HG02763 (cell line): ENCODE data around the gene ZC2HC1B.
"Not testable (repeated sequence)": the region's sequence is repeated elsewhere in the genome, so short reads cannot be mapped to it uniquely, and the experiment has no call there.

ENCODE experiments used
- ATAC-seq: cut with Tn5 transposase; IDR thresholded peaks from one replicate; pipeline ENCODE4 v1.9.1; 2021; ENCODE audit warnings: mild to moderate bottlenecking, moderate library complexity; ENCODE audit not compliant: unreplicated experiment

The ZC2HC1B gene

DNA sequence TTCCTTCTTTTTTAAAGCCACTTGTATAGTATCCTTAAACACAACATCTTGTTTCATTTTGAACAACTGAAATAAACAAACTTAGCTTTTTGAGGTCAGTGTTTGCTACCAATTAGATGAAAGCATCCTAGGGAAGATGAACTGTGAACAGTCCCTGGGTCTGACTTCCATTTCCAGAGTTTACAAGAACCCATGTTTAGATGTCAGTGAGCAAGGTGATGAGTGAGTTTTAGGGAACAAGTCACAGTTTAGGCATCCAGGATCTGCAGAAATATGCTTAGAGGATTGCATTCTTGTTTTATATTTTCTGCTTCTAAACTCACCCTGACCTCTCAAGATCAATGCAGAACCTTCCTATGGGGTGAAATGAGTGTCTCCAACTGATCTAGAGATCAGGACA, 3.0 kb downstream of the ZC2HC1B start:
- no peak for ATAC-seq

DNA sequence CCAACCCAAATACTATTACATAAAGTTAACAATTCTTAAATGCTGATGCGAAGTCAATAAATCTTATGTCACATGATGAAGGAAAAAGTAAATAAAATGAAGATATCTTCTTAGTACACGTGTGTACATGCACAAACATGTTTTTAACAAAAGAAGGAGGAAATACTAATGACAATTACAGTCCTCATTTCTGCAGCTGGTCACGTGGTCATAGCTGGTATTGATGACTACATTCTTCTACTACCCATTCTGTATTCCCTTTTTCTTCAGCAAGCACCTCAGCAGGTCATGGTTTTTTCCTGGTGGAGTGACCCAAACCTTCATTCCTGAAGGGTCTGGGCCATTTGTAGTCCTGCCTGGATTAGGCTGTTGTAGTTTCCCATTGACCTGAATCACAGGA, 4.5 kb downstream of the ZC2HC1B start:
- ATAC-seq = not testable (repeated sequence)

GRCh38 chr6:143871202-143871730, 7.0 kb downstream of the ZC2HC1B start:
- not testable (repeated sequence) for ATAC-seq

- ATAC-seq = peak; percentile 81
These were observed 7.9 kb downstream of the ZC2HC1B start for GRCh38 chr6:143872201-143872600.

DNA sequence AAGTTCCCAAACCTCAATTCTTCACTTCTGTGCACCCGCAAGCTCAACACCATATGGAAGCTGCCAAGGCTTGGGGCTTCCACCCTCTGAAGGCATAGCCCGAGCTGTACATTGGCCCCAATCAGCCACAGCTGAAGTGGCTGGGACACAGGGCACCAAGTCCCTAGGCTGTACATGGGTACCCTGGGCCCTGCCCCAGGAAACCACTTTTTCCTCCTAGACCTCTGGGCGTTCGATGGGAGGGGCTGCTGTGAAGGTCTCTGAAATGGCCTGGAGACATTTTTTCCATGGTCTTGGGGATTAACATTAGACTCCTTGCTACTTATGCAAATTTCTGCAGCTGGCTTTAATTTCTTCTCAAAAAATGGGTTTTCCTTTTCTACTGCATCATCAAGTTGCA, 9.3 kb downstream of the ZC2HC1B start:
- ATAC-seq = not testable (repeated sequence)

DNA sequence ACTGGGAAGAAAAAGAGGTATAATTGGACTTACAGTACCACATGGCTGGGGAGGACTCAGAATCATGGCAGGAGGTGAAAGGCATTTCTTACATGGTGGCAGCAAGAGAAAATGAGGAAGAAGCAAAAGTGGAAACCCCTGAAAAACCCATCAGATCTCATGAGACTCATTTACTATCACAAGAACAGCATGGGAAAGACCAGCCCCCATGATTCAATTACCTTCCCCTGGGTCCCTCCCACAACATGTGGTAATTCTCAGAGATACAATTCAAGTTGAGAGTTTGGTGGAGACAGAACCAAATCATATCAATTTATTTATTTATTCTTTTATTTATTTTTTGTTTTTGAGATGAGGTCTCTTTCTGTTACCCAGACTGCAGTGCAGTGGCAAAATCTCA, 10.2 kb downstream of the ZC2HC1B start:
- not testable (repeated sequence) for ATAC-seq

GRCh38 chr6:143877584-143878271, 13.5 kb downstream of the ZC2HC1B start:
- ATAC-seq = no peak

GRCh38 chr6:143878272-143878760, 14.0 kb downstream of the ZC2HC1B start:
- no peak for ATAC-seq

- no peak for ATAC-seq
These were observed 16.1 kb downstream of the ZC2HC1B start for GRCh38 chr6:143880412-143880811.

DNA sequence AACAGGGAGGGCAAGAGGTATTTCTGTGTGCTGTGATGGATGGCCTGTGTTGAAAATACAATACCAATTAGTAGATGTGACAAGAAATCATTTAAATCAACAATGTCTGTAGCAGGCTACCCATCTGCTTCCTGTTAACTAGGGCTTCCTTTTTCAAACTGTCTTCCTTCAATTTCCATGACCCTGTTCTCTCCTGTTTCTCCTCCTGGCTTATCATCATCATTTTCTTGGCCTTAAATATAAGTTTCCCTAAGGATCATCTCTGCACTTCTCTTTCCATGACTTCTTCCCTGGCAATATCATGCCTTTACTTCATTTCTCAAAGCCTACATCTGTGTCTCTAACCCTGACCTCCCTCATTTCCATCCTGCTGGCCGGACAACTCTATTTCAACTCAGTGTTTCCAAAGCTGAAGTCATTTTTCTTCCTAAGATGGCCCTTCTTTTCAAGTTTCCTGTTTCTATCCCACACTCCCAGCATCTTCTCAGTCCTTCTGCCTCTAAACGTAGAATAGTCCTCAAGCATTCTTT, 18.2 kb downstream of the ZC2HC1B start:
- ATAC-seq = no peak

DNA sequence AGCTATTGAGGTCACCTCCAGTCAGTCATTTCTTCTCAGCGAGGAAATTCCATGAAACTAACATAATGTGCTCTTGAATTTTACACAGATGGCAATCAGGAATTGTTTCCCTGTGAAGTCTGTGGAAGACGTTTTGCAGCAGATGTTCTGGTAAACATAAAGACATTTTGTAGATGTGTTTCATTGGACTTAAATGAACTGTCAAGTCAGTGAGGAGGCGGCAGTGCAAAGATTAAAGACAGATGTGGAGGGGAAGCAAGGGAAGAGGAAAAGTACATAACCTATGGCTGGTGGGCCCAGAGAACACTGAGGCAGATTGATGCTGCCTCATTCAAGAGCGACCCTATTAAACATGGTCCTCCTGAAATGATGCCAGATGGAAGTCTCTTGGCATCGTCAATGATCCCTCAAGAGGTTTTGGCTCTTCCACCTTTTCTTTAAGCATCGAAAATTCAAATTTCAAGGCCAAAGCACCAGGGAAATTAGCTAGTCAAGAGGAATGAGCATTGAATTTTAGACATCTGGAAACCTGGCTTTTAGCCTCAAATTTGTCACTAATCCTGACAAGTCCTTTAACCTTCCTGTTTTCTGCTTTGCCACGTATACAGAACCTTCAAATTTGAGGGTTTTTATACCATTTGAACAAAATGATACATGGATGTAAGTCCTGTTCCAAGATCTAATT, 20.1 kb downstream of the ZC2HC1B start:
- no peak for ATAC-seq

DNA sequence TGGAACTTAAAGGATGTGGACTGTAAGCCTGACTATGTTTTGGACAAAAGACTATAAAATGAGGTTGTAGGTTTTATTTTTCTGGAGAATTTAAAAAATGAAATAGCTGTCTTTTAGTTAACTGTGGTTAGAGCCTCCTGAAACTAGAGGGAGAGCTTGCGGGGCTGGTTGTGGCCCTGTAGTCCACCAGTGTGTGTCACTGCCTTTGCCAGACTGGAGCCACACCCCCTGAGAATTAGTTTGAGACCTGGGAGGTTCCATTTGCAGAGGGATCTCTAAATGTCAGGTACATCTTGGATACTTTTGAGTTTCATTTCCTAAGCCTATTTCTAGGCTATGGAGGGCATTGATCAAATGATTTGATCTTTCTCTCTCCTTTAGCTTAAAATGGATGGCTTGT, 20.8 kb downstream of the ZC2HC1B start:
- ATAC-seq = no peak

- ATAC-seq = no peak
These were observed 30.4 kb downstream of the ZC2HC1B start for GRCh38 chr6:143894655-143895054.

DNA sequence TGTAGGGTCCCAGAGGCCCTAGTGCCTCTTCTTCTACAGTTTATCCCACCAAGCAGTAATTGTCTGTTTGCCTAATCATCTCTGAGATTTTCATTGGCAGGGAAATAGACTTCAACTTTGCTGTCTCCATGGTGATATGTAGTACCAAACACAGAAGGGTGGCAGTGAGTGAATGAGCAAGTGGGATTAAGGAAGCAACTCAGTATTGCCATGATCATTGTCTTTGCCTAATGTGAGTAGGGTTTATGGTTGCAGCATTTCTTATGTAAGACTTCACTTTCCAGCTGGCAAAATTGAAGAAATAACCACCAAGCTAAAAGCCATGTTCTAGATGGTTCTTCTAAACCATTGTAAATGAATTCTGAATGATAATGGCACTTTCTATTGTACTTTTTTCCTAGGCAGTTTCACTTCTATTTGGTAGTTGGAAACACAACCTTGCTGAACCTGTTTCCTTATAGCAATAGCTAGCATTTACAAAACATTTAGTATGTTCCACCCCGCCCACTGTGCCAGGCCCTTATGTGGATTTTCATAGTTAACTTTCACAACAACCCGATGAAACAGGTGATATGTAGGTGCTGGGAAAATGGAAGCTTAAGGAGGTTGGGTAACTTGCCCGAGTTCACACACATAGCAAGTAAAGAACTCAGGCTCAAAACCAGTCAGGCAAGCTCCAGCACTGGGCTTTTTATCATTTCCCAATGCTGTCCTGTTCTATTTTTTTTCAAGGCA, 32.0 kb downstream of the ZC2HC1B start:
- no peak for ATAC-seq

DNA sequence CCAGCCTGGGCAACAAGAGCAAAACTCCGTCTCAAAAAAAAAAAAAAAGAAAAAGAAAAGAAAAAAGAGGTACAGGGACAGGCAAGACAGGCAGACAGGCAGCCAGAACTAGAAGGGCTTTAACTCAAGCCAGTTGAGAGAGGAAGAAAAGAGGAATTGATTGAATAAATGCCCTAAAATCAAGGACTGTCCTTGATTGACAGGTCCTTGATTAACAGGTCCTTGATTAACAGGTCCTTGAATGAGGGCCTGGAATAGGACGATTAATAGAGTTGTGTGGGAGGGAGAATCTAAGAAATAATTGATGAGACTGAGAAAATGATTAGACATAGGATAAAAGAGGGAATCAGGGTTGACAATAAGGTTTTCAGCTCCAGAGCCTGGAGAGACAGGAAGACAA, 36.1 kb downstream of the ZC2HC1B start:
- ATAC-seq = no peak

GRCh38 chr6:143901885-143902750, 37.8 kb downstream of the ZC2HC1B start:
- peak; percentile 94 for ATAC-seq

DNA sequence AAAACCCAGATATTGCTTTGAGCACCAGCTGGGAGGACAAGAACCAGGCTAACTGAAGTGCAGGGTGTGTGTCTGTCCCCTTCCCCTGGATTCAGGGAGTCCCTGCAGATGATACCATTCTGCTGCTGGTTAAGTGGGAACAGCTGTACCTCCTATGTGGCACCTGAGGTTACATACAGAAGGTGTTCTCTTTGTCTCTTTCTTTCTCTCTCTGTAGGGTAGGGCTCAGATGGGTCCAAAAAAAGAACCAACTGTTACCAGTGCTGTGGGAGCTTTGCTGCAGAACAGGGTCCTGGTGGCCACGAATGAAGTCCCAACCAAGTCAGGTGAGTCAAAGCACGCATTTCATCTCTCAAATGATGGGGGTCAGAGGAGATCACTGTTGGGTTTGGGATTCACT, 38.6 kb downstream of the ZC2HC1B start:
- ATAC-seq = no peak

GRCh38 chr6:143911028-143911427, 46.8 kb downstream of the ZC2HC1B start:
- ATAC-seq = no peak

DNA sequence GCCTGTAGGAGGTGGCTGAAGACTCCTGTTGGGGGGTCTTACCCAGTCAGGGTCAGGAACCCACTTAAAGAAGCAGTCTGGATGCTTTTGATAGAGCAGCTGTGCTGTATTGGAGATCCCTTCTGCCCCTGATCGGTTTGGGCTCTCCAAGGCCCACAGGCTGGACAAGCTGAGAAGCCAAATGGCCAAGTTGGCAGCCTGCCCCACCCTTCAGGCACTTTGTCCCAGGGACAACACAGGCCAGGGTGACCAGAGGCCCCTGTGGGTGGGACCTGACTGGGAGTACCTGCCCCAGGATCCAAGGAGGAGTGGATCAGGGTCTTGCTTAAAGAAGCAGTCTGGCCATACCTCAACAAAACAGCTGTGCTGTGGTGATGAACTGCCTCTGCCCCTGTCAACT, 48.4 kb downstream of the ZC2HC1B start:
- no peak for ATAC-seq

DNA sequence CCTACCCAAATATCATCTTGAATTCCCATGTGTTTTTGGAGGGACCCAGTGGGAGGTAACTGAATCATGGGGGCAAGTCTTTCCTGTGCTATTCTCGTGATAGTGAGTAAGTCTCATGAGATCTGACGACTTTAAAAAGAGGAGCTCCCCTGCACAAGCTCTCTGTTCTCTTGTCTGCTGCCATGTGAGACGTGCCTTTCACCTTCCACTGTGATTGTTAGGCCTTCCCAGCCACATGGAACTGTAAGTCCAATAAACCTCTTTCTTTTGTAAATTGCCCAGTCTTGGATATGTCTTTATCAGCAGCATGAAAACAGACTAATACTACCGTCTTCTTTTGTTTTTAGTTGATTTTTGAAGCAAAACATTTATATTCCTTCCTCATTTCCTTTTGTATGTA, 52.8 kb downstream of the ZC2HC1B start:
- not testable (repeated sequence) for ATAC-seq
